GM10266 (cell line): ENCODE data around the gene REG4.

ENCODE experiments used
- DNase-seq: peaks from one replicate; pipeline ENCODE4 v3.0.0; 2012; ENCODE audit errors: extremely low spot score
- TF ChIP-seq, protein P1 (sequence below): IDR thresholded peaks from 2 replicates; pipeline ENCODE4 v1.5.1; 2012; ENCODE audit warnings: mild to moderate bottlenecking, low read depth; ENCODE audit not compliant: control insufficient read depth, insufficient read depth; ENCODE audit errors: missing control alignments

REG4 gene

DNA sequence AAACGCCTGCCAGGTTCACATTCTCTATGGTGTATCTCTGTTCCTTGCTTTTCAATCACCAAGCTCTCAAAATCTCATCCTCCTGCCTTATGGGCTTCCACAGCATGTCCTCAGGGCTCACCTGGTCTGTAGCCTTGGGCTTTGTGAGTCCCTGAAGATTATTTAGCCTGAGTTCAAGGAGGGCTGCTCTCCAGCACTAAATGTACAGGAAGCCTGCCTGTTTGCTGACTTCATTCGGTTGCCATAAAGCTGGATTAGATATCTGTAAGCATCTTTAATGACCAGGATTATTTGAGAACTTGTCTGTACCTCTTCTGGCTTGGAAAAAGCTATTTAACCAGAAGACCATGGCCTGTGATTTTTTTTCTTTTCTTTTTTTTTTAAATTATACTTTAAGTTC is 6.9 kb upstream of the REG4 start:
- TF ChIP-seq, protein P1, sequence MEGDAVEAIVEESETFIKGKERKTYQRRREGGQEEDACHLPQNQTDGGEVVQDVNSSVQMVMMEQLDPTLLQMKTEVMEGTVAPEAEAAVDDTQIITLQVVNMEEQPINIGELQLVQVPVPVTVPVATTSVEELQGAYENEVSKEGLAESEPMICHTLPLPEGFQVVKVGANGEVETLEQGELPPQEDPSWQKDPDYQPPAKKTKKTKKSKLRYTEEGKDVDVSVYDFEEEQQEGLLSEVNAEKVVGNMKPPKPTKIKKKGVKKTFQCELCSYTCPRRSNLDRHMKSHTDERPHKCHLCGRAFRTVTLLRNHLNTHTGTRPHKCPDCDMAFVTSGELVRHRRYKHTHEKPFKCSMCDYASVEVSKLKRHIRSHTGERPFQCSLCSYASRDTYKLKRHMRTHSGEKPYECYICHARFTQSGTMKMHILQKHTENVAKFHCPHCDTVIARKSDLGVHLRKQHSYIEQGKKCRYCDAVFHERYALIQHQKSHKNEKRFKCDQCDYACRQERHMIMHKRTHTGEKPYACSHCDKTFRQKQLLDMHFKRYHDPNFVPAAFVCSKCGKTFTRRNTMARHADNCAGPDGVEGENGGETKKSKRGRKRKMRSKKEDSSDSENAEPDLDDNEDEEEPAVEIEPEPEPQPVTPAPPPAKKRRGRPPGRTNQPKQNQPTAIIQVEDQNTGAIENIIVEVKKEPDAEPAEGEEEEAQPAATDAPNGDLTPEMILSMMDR: no peak
- DNase-seq: no peak

DNA sequence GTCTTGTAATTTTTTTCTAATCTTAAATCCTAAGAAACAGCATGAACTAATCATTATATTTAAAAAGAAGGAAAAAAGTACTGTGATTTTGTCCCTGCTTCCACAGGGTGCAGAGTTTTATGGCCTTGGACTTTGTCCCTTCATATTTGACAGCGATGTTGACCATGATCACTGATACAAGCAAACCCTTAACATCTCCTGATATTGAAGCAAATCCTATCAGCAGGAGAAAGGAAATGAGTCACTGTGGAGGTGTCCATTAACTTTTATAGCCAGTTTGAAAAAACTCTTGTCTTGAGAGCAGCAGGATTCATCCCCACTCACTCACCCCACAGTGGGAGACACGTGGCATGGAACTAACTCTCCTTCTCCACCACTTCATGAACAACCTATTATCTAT is 5.1 kb upstream of the REG4 start:
- TF ChIP-seq, protein P1: no peak
- no peak for DNase-seq

DNA sequence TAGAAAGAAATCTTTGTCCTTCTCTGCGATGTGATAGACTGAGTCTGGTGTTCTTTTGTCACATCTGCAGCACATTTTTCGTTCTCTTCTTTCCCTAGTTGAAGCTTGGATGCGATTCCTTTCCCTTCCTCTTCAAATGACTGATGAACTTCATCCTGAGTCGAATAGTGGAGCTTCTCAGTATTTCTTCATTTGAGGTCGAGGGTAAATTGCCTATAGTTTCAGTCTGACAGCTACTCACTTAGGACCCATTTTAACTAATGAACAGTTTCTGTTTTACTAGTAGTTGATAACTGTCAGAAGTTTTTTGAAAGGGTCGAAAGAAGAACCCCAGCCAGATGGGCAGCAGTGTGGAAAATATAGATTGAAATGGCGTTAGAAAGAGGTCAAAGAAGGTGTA is 4.7 kb upstream of the REG4 start:
- TF ChIP-seq, protein P1: no peak
- DNase-seq: no peak

DNA sequence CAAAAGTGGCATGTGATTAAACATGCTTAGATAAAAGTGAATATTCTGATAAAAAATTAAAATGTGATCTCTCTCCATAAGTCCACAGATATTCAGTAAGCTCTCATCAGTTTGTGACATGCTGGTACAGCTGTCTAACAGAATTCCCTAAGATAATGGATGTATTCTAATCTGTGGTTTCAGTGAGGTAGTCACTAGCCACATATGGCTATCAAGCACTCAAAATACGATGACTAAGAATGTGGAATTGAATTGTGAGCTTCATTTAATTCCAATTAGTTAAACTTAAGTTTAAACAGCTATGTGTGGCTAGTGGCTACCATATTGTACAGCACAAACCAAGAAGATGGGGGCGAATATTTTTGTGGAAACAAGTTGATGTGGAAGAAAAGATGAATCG is 4.1 kb upstream of the REG4 start:
- DNase-seq: no peak
- TF ChIP-seq, protein P1: no peak

DNA sequence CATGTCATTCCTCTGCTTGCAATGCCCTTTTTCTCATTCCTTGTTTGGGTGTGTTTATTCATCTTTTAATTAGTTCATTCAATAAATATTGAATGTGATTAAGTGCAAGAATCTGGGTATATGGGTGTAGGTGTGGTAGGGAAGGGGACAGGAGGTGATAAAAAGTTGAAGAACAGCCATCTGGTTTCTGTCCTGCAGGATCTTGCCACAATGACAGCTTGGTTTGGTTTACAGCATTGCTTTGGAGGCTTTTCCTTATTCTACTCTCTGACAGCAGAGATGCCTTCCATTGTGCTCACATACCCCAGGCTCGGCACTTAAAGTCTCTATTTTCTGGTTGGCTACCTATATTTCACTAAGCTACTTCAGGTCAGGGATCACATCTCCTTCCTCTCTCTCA is 3.0 kb upstream of the REG4 start:
- DNase-seq: no peak
- TF ChIP-seq, protein P1: no peak

DNA sequence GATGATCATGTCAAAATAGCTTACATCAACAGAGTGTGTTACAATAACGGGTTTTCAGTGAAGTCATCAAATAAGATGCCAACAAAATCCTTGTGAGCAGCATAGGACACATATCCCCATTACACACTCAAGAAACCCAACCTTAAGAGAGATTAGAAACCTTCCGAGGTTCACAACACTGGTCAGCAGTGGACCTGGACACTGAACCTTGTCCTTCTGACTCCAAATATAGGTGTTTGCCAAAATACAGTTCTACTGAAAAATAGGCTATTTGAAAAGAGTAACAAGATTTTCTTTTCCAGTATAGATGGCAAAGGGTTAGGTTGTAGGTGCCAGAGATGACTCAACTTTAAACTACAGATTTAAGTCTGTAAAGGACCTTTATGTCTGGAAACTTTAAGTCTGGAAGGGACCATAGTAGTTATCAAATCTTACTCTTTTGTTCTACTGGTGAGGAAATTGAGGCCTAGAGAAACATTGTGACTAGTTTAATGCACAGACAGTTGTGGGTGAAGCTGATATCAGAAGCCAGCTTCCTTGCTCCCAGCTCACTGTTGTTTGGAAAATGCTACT is 811 bp upstream of the REG4 start:
- TF ChIP-seq, protein P1: no peak
- no peak for DNase-seq

DNA sequence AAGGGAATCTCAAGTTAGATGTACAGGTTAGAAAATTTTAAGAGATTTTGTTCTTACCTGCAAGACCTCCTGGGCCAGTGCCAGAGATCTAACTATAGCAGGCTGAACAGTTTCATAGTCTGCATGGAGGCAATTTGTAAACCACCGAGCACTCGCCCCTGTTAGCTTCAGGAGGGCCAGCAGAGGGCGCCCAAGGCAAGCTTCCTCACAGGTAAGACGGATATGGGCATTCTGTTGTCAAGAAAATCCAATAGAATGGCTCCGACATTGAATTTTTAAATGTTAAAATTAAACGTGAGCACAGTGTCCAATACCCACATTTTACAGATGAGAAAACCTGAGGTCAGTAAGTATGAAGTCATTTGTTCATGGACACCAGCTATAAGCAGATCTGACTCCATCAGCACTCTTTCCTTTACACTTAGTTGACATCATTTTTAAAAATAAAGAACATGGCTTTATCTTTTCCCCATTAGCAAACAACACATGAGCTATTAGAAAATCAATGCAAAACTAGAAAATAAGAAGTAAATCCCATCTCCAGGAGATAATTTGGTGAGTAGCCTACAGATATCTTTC is 2.2 kb downstream of the REG4 start:
- TF ChIP-seq, protein P1: peak; percentile 93
- peak; percentile 66 for DNase-seq
